DOHH2 (cell line): ENCODE data around the gene FLAD1.

ENCODE experiments used
- EZH2phosphoT487 ChIP-seq: fragments of 200-600 bp; sonication (generic); IDR thresholded peaks from 2 replicates; pipeline ENCODE4 v1.6.1; 2017; ENCODE audit warnings: borderline replicate concordance, mild to moderate bottlenecking, antibody characterized with exemption, low read length, moderate library complexity, mixed read lengths
- TF ChIP-seq, protein P1 (sequence below): fragments of 200-600 bp; sonication (generic); IDR thresholded peaks from one replicate; pipeline ENCODE4 v1.5.1; 2014; ENCODE audit warnings: antibody characterized with exemption, mild to moderate bottlenecking, low read depth, low read length; ENCODE audit not compliant: poor library complexity, severe bottlenecking

DNA sequence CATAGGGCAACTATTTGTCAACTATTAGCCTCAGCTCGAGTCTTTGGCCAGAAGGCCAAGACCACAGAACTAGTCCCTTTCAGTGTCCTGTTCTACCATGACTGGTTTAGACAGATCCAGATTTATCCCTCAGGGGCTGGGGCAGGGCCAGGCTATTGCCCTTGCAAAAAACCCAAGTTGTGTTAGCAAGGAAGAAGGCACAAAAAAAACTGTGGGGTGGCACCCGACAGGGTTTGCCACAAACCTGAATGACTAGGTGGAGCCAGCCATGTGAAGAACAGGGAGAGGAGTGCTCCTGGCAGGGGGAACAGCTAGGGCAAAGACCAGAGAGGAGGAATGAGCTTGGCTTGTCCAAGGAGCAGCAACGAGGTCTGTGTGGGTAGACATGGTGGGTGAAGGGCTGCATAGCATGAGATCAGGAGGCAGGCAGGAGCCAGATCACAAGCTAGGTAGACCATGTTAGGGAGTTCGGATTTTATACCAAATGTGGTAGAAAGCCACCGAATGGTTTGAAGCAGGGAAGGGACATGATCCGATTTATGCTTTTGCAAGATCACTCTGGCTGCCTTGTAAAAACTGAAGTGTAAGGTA lies 54.8 kb downstream of the FLAD1 start:
- TF ChIP-seq, protein P1, sequence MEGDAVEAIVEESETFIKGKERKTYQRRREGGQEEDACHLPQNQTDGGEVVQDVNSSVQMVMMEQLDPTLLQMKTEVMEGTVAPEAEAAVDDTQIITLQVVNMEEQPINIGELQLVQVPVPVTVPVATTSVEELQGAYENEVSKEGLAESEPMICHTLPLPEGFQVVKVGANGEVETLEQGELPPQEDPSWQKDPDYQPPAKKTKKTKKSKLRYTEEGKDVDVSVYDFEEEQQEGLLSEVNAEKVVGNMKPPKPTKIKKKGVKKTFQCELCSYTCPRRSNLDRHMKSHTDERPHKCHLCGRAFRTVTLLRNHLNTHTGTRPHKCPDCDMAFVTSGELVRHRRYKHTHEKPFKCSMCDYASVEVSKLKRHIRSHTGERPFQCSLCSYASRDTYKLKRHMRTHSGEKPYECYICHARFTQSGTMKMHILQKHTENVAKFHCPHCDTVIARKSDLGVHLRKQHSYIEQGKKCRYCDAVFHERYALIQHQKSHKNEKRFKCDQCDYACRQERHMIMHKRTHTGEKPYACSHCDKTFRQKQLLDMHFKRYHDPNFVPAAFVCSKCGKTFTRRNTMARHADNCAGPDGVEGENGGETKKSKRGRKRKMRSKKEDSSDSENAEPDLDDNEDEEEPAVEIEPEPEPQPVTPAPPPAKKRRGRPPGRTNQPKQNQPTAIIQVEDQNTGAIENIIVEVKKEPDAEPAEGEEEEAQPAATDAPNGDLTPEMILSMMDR, result no peak
- no peak for TF ChIP-seq EZH2phosphoT487
